Mesenchymal stem cell (in vitro differentiated cells and primary cell): Measurements from ENCODE around the gene ASPG.
A peak's percentile ranks its signal among the peaks of the same experiment; 100 is the strongest.

Experiments used
- DNase-seq: peaks from one replicate; pipeline ENCODE4 v3.0.0-alpha.2; 2013
- H2AFZ ChIP-seq: one replicate; pipeline ENCODE4 v1.6.1; 2013; ENCODE audit warnings: low read depth, mild to moderate bottlenecking, control low read depth, inconsistent platforms, low read length, moderate library complexity
- H2AK5ac ChIP-seq: 2 replicates; pipeline ENCODE4 v1.6.1; 2013; ENCODE audit warnings: low read length, moderate library complexity, mild to moderate bottlenecking, inconsistent platforms; ENCODE audit not compliant: severe bottlenecking
- H2BK120ac ChIP-seq: one replicate; pipeline ENCODE4 v1.6.1; 2013; ENCODE audit warnings: low read depth, mild to moderate bottlenecking, inconsistent platforms, low read length, moderate library complexity
- H2BK12ac ChIP-seq, 2 experiments: one replicate each; pipeline ENCODE4 v1.6.1; 2013; ENCODE audit warnings: inconsistent platforms in 2 of 2, low read length in 2 of 2, mild to moderate bottlenecking in 2 of 2, moderate library complexity in 2 of 2, control low read depth in 1 of 2
- H2BK15ac ChIP-seq: one replicate; pipeline ENCODE4 v1.6.1; 2013; ENCODE audit warnings: mild to moderate bottlenecking, low read depth, inconsistent platforms; ENCODE audit not compliant: poor library complexity, severe bottlenecking
- H2BK5ac ChIP-seq: 2 replicates; pipeline ENCODE4 v1.6.1; 2013; ENCODE audit warnings: low read depth, mild to moderate bottlenecking, low read length, control low read depth, inconsistent platforms; ENCODE audit not compliant: poor library complexity, severe bottlenecking
- H3K14ac ChIP-seq, 2 experiments: one replicate each; pipeline ENCODE4 v1.6.1; 2013; ENCODE audit warnings: inconsistent platforms in 2 of 2, low read length in 2 of 2, control low read depth in 1 of 2, mild to moderate bottlenecking in 1 of 2, moderate library complexity in 1 of 2
- H3K18ac ChIP-seq, 2 experiments: one replicate each; pipeline ENCODE4 v1.6.1; 2013; ENCODE audit warnings: inconsistent platforms in 2 of 2, low read length in 2 of 2, control low read depth in 1 of 2, low read depth in 1 of 2, mild to moderate bottlenecking in 1 of 2
- H3K23ac ChIP-seq, 2 experiments: one replicate each; pipeline ENCODE4 v1.6.1; 2013; ENCODE audit warnings: inconsistent platforms in 2 of 2, low read length in 2 of 2, mild to moderate bottlenecking in 2 of 2, moderate library complexity in 2 of 2, control low read depth in 1 of 2
- H3K27ac ChIP-seq: 2 replicates; pipeline ENCODE4 v1.5.1; 2013; ENCODE audit warnings: mild to moderate bottlenecking, moderate library complexity, low read length, control low read depth, inconsistent platforms; ENCODE audit not compliant: poor library complexity, severe bottlenecking
- H3K27me3 ChIP-seq, 2 experiments: 2 replicates each; pipeline versions ENCODE4 v1.6.1 to v1.7.0; 2013; ENCODE audit warnings: low read length in 2 of 2, mild to moderate bottlenecking in 2 of 2, moderate library complexity in 2 of 2, control low read depth in 1 of 2, inconsistent platforms in 1 of 2; ENCODE audit not compliant: control insufficient read depth in 1 of 2, insufficient read depth in 1 of 2
- H3K36me3 ChIP-seq, 2 experiments: 2 replicates each; pipeline versions ENCODE4 v1.6.1 to v1.7.0; 2013; ENCODE audit warnings: low read length in 2 of 2, control low read depth in 1 of 2, inconsistent platforms in 1 of 2, low read depth in 1 of 2, mild to moderate bottlenecking in 1 of 2; ENCODE audit not compliant: insufficient read depth in 2 of 2, control insufficient read depth in 1 of 2
- H3K4ac ChIP-seq, 2 experiments: one replicate each; pipeline ENCODE4 v1.6.1; 2013; ENCODE audit warnings: inconsistent platforms in 2 of 2, low read length in 2 of 2, mild to moderate bottlenecking in 2 of 2, moderate library complexity in 2 of 2, control low read depth in 1 of 2, low read depth in 1 of 2
- H3K4me1 ChIP-seq: 2 replicates; pipeline ENCODE4 v1.6.1; 2013; ENCODE audit warnings: low read depth, low read length, control low read depth; ENCODE audit not compliant: control insufficient read depth, insufficient read depth
- H3K4me2 ChIP-seq: 2 replicates; pipeline ENCODE4 v1.6.1; 2013; ENCODE audit warnings: low read length, mild to moderate bottlenecking, inconsistent platforms; ENCODE audit not compliant: poor library complexity, severe bottlenecking
- H3K4me3 ChIP-seq, 2 experiments: 2 replicates each; pipeline versions ENCODE4 v1.5.1 to v1.7.0; 2013; ENCODE audit warnings: low read length in 2 of 2, mild to moderate bottlenecking in 2 of 2, control low read depth in 1 of 2, low read depth in 1 of 2; ENCODE audit not compliant: insufficient read depth in 1 of 2
- H3K79me1 ChIP-seq: replicated peaks from 2 replicates; pipeline ENCODE4 v1.6.1; 2013; ENCODE audit warnings: mild to moderate bottlenecking, control low read depth, low read length, inconsistent platforms; ENCODE audit not compliant: poor library complexity, severe bottlenecking
- H3K9ac ChIP-seq: 2 replicates; pipeline ENCODE4 v1.7.0; 2013; ENCODE audit warnings: mild to moderate bottlenecking, low read length, moderate library complexity
- H3K9me3 ChIP-seq: 2 replicates; pipeline ENCODE4 v1.7.0; 2013; ENCODE audit warnings: mild to moderate bottlenecking, low read length; ENCODE audit not compliant: control insufficient read depth
- H4K8ac ChIP-seq: one replicate; pipeline ENCODE4 v1.6.1; 2013; ENCODE audit warnings: inconsistent platforms, mild to moderate bottlenecking, low read length, moderate library complexity
- H4K91ac ChIP-seq: one replicate; pipeline ENCODE4 v1.6.1; 2013; ENCODE audit warnings: mild to moderate bottlenecking, low read length, inconsistent platforms
- WGBS: methylation state at CpG from one replicate; pipeline ENCODE4 v1.1.7; 2013; ENCODE audit warnings: mixed read lengths; 5-methylcytosine and 5-hydroxymethylcytosine counted together

Gene ASPG

GRCh38 chr14:104136472-104137296 is 51.2 kb downstream of the ASPG start:
- 9% methylated on average over 52 of the region's 77 CpGs for WGBS
- Histone ChIP-seq H3K4me3 (no peak overlapping the region), H3K23ac (peak overlapping the region in 1 of 2 experiments; percentile 79), H2BK15ac (no peak overlapping the region), H3K18ac (no peak overlapping the region), H3K14ac (no peak overlapping the region), H3K4me1 (peaks cover 28% of the 10 kb centered on the region), H3K27me3 (peaks cover 64 to 70% of the 10 kb centered on the region in 2 experiments), H3K9ac (no peak overlapping the region), H4K8ac (no peak overlapping the region), H3K9me3 (no peaks in the 10 kb centered on the region), H3K79me1 (no peaks in the 10 kb centered on the region), H3K27ac (no peak overlapping the region), H3K4ac (no peak overlapping the region), H2BK120ac (peak overlapping the region; percentile 19), H2BK12ac (no peak overlapping the region), H2AFZ (no peak overlapping the region), H4K91ac (no peak overlapping the region), H3K4me2 (no peak overlapping the region), H2BK5ac (no peak overlapping the region), H2AK5ac (no peak overlapping the region), H3K36me3 (peaks cover 0 to 4% of the 10 kb centered on the region in 2 experiments)
- no peak for DNase-seq

GRCh38 chr14:104137297-104138097 is 52.0 kb downstream of the ASPG start:
- no peak overlapping the region for H3K23ac ChIP-seq
- H3K9me3 ChIP-seq: no peaks in the 10 kb centered on the region
- no peaks in the 10 kb centered on the region for H3K79me1 ChIP-seq
- H3K27ac ChIP-seq: no peak overlapping the region
- DNase-seq: peak; percentile 69
- H2AFZ ChIP-seq: peak overlapping the region; percentile 95
- 1% methylated on average over 78 of the region's 88 CpGs for whole genome bisulfite sequencing
- no peak overlapping the region for H2AK5ac ChIP-seq
- H4K8ac ChIP-seq: peak overlapping the region; percentile 14
- peak overlapping the region; percentile 59 to 79 for H3K18ac ChIP-seq
- no peak overlapping the region for H2BK5ac ChIP-seq
- H3K4me3 ChIP-seq: peak overlapping the region in 1 of 2 experiments; percentile 3
- peak overlapping the region; percentile 60 for H3K4me2 ChIP-seq
- H3K4ac ChIP-seq: no peak overlapping the region
- no peak overlapping the region for H2BK120ac ChIP-seq
- H4K91ac ChIP-seq: no peak overlapping the region
- no peak overlapping the region for H3K14ac ChIP-seq
- H3K9ac ChIP-seq: no peak overlapping the region
- H3K27me3 ChIP-seq: peaks cover 72% of the 10 kb centered on the region in 2 experiments
- H2BK15ac ChIP-seq: peak overlapping the region; percentile 93
- H3K36me3 ChIP-seq: peaks cover 0 to 4% of the 10 kb centered on the region in 2 experiments
- H2BK12ac ChIP-seq: peak overlapping the region in 1 of 2 experiments; percentile 84
- H3K4me1 ChIP-seq: peaks cover 28% of the 10 kb centered on the region

GRCh38 chr14:104138098-104138717 is 52.7 kb downstream of the ASPG start, which contains the start of gene KIF26A:
Gene KIF26A (plus strand): TSS chr14:104138587. CDS start chr14:104138723, 136 bp downstream.
- H2BK5ac ChIP-seq: no peak within 1 kb of the TSS
- peak within 1 kb of the TSS in 1 of 2 experiments; percentile 84 for H3K23ac ChIP-seq
- peak within 1 kb of the TSS; percentile 93 for H2BK15ac ChIP-seq
- no peak within 1 kb of the TSS for H2AK5ac ChIP-seq
- peaks cover 0 to 4% of the 10 kb centered on the region in 2 experiments for H3K36me3 ChIP-seq
- peaks cover 28% of the 10 kb centered on the region for H3K4me1 ChIP-seq
- peak within 1 kb of the TSS; percentile 60 for H3K4me2 ChIP-seq
- H2AFZ ChIP-seq: peak within 1 kb of the TSS; percentile 95
- H2BK12ac ChIP-seq: peak within 1 kb of the TSS in 1 of 2 experiments; percentile 84
- H4K91ac ChIP-seq: peak within 1 kb of the TSS; percentile 59
- no peak within 1 kb of the TSS for H3K27ac ChIP-seq
- H3K4ac ChIP-seq: no peak within 1 kb of the TSS
- peaks cover 77 to 79% of the 10 kb centered on the region in 2 experiments for H3K27me3 ChIP-seq
- no peak within 1 kb of the TSS for H3K9ac ChIP-seq
- H3K79me1 ChIP-seq: no peaks in the 10 kb centered on the region
- peak within 1 kb of the TSS in 1 of 2 experiments; percentile 87 for H3K14ac ChIP-seq
- H4K8ac ChIP-seq: peak within 1 kb of the TSS; percentile 75
- peak within 1 kb of the TSS; percentile 59 to 80 for H3K18ac ChIP-seq
- peak; percentile 61 for DNase-seq
- 2% methylated on average over 58 of the region's 77 CpGs for WGBS
- H3K9me3 ChIP-seq: no peaks in the 10 kb centered on the region
- H3K4me3 ChIP-seq: peak within 1 kb of the TSS in 1 of 2 experiments; percentile 22
- peak within 1 kb of the TSS; percentile 49 for H2BK120ac ChIP-seq
